Measurements from ENCODE around the gene P2RY11. TPM values are rescaled to one million over a fixed set of nuclear protein-coding genes. Genes with fewer than 3 reads are reported as not detected.

Gene P2RY11
- total and polyA plus RNA-seq, 2 experiments from 2014 or later = 4.0 to 4.3 TPM

DNA sequence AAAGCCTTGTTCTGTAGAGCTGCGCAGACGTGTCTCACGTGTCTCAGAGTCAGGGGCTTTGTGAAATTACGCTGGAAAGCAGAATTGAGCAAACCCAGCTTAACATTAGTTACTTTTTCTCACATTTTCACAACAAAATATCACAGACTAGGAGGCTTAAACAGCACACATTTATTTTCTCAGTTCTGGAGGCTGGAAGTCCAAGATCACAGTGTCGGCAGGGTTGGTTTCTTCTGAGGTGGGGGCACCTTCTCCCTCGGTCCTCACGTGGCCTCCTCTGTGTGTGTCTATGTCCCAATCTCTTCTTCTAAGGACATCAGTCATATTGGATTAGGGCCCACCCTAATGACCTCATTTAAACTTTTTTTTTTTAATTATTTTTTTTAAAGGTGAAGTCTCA is 12.9 kb downstream of the P2RY11 start:
- TF ChIP-seq STAT1 (IDR thresholded peaks at IDR 0.05; ENCODE audit: unreplicated experiment) (no peak), ZNF114 (CRISPR knock-in tag; IDR thresholded peaks at IDR 0.05) (no peak), EZH2phosphoT487 (IDR thresholded peaks at IDR 0.05; ENCODE audit: unreplicated experiment) (no peak), EZH2 (IDR thresholded peaks at IDR 0.05; ENCODE audit: low read depth, unreplicated experiment) (no peak), CREB1 (CRISPR knock-in tag; IDR thresholded peaks at IDR 0.05; ENCODE audit: low read depth) (no peak), JUNB (IDR thresholded peaks at IDR 0.05; ENCODE audit: unreplicated experiment) (no peak)
- TF ChIP-seq, protein P1, sequence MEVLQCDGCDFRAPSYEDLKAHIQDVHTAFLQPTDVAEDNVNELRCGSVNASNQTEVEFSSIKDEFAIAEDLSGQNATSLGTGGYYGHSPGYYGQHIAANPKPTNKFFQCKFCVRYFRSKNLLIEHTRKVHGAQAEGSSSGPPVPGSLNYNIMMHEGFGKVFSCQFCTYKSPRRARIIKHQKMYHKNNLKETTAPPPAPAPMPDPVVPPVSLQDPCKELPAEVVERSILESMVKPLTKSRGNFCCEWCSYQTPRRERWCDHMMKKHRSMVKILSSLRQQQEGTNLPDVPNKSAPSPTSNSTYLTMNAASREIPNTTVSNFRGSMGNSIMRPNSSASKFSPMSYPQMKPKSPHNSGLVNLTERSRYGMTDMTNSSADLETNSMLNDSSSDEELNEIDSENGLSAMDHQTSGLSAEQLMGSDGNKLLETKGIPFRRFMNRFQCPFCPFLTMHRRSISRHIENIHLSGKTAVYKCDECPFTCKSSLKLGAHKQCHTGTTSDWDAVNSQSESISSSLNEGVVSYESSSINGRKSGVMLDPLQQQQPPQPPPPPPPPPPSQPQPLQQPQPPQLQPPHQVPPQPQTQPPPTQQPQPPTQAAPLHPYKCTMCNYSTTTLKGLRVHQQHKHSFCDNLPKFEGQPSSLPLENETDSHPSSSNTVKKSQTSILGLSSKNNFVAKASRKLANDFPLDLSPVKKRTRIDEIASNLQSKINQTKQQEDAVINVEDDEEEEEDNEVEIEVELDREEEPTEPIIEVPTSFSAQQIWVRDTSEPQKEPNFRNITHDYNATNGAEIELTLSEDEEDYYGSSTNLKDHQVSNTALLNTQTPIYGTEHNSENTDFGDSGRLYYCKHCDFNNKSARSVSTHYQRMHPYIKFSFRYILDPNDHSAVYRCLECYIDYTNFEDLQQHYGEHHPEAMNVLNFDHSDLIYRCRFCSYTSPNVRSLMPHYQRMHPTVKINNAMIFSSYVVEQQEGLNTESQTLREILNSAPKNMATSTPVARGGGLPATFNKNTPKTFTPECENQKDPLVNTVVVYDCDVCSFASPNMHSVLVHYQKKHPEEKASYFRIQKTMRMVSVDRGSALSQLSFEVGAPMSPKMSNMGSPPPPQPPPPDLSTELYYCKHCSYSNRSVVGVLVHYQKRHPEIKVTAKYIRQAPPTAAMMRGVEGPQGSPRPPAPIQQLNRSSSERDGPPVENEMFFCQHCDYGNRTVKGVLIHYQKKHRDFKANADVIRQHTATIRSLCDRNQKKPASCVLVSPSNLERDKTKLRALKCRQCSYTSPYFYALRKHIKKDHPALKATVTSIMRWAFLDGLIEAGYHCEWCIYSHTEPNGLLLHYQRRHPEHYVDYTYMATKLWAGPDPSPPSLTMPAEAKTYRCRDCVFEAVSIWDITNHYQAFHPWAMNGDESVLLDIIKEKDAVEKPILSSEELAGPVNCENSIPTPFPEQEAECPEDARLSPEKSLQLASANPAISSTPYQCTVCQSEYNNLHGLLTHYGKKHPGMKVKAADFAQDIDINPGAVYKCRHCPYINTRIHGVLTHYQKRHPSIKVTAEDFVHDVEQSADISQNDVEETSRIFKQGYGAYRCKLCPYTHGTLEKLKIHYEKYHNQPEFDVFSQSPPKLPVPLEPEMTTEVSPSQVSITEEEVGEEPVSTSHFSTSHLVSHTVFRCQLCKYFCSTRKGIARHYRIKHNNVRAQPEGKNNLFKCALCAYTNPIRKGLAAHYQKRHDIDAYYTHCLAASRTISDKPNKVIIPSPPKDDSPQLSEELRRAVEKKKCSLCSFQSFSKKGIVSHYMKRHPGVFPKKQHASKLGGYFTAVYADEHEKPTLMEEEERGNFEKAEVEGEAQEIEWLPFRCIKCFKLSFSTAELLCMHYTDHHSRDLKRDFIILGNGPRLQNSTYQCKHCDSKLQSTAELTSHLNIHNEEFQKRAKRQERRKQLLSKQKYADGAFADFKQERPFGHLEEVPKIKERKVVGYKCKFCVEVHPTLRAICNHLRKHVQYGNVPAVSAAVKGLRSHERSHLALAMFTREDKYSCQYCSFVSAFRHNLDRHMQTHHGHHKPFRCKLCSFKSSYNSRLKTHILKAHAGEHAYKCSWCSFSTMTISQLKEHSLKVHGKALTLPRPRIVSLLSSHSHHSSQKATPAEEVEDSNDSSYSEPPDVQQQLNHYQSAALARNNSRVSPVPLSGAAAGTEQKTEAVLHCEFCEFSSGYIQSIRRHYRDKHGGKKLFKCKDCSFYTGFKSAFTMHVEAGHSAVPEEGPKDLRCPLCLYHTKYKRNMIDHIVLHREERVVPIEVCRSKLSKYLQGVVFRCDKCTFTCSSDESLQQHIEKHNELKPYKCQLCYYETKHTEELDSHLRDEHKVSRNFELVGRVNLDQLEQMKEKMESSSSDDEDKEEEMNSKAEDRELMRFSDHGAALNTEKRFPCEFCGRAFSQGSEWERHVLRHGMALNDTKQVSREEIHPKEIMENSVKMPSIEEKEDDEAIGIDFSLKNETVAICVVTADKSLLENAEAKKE (CRISPR knock-in tag; IDR thresholded peaks at IDR 0.05) = no peak
- TF ChIP-seq, protein P2, sequence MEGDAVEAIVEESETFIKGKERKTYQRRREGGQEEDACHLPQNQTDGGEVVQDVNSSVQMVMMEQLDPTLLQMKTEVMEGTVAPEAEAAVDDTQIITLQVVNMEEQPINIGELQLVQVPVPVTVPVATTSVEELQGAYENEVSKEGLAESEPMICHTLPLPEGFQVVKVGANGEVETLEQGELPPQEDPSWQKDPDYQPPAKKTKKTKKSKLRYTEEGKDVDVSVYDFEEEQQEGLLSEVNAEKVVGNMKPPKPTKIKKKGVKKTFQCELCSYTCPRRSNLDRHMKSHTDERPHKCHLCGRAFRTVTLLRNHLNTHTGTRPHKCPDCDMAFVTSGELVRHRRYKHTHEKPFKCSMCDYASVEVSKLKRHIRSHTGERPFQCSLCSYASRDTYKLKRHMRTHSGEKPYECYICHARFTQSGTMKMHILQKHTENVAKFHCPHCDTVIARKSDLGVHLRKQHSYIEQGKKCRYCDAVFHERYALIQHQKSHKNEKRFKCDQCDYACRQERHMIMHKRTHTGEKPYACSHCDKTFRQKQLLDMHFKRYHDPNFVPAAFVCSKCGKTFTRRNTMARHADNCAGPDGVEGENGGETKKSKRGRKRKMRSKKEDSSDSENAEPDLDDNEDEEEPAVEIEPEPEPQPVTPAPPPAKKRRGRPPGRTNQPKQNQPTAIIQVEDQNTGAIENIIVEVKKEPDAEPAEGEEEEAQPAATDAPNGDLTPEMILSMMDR (conservative IDR thresholded peaks at IDR 0.05; ENCODE audit: low read depth in 2 of 2) = no peak
- TF ChIP-seq, protein P3, sequence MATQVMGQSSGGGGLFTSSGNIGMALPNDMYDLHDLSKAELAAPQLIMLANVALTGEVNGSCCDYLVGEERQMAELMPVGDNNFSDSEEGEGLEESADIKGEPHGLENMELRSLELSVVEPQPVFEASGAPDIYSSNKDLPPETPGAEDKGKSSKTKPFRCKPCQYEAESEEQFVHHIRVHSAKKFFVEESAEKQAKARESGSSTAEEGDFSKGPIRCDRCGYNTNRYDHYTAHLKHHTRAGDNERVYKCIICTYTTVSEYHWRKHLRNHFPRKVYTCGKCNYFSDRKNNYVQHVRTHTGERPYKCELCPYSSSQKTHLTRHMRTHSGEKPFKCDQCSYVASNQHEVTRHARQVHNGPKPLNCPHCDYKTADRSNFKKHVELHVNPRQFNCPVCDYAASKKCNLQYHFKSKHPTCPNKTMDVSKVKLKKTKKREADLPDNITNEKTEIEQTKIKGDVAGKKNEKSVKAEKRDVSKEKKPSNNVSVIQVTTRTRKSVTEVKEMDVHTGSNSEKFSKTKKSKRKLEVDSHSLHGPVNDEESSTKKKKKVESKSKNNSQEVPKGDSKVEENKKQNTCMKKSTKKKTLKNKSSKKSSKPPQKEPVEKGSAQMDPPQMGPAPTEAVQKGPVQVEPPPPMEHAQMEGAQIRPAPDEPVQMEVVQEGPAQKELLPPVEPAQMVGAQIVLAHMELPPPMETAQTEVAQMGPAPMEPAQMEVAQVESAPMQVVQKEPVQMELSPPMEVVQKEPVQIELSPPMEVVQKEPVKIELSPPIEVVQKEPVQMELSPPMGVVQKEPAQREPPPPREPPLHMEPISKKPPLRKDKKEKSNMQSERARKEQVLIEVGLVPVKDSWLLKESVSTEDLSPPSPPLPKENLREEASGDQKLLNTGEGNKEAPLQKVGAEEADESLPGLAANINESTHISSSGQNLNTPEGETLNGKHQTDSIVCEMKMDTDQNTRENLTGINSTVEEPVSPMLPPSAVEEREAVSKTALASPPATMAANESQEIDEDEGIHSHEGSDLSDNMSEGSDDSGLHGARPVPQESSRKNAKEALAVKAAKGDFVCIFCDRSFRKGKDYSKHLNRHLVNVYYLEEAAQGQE (IDR thresholded peaks at IDR 0.05; ENCODE audit: unreplicated experiment) = no peak
- no peak overlapping the region for H3K27ac ChIP-seq (ENCODE audit: low read depth)
- H3K36me3 Mint-ChIP-seq (ENCODE audit: low read depth) = peaks cover 14% of the 10 kb centered on the region
- no peak overlapping the region for H3K4me3 Mint-ChIP-seq
- ATAC-seq (no peak), DNase-seq (ENCODE audit: low spot score) (no peak)
- H4K20me1 ChIP-seq (replicated peaks; ENCODE audit: insufficient read depth) = no peaks in the 10 kb centered on the region
- peaks cover 2% of the 10 kb centered on the region; the same call in 1 of the 2 replicates for H3F3A ChIP-seq (replicated peaks; ENCODE audit: low read depth)
- no peaks in the 10 kb centered on the region for H3K4me1 Mint-ChIP-seq
- H3K27me3 Mint-ChIP-seq (ENCODE audit: insufficient read depth, low read depth, poor library complexity) = peaks cover 4% of the 10 kb centered on the region
- no peak overlapping the region for H2AFZ ChIP-seq
- H3K36me3 ChIP-seq (ENCODE audit: insufficient read depth) = peaks cover 5% of the 10 kb centered on the region; the same call in 1 of the 2 replicates
- H3K4me1 ChIP-seq (ENCODE audit: insufficient read depth) = no peaks in the 10 kb centered on the region
- 0 out of 2 replicates have a peak overlapping the region, but pooled peaks have one; percentile 1 for H3K27ac Mint-ChIP-seq
- H3K9me3 Mint-ChIP-seq = no peaks in the 10 kb centered on the region; the same call in 2 of the 3 replicates
- no peaks in the 10 kb centered on the region for H3K9me2 ChIP-seq (ENCODE audit: insufficient read depth)
- no peaks in the 10 kb centered on the region for H3K27me3 ChIP-seq (ENCODE audit: insufficient read depth)
- peaks cover 1% of the 10 kb centered on the region for H3K79me2 ChIP-seq (replicated peaks; ENCODE audit: insufficient read depth)
- no peak overlapping the region for H3K4me3 ChIP-seq
- H3K4me2 ChIP-seq = no peak overlapping the region
